T-helper 22 cell (primary cell): ENCODE data around the gene COQ10B.
"Not testable (repeated sequence)": the region's sequence is repeated elsewhere in the genome, so short reads cannot be mapped to it uniquely, and the experiment has no call there.

Experiments used
- DNase-seq: peaks from one replicate; pipeline ENCODE4 v3.0.0-alpha.2; 2020; ENCODE audit warnings: low read depth

Gene COQ10B

GRCh38 chr2:197450935-197451358 is 2.4 kb upstream of the COQ10B start:
- DNase-seq, result not testable (repeated sequence)

GRCh38 chr2:197452754-197453122 is 614 bp upstream of the COQ10B start:
- DNase-seq, result no peak

- DNase-seq, result no peak
These were observed 604 bp downstream of the COQ10B start for GRCh38 chr2:197453914-197454398.

GRCh38 chr2:197454923-197455322 is 1.6 kb downstream of the COQ10B start:
- no peak for DNase-seq

DNA sequence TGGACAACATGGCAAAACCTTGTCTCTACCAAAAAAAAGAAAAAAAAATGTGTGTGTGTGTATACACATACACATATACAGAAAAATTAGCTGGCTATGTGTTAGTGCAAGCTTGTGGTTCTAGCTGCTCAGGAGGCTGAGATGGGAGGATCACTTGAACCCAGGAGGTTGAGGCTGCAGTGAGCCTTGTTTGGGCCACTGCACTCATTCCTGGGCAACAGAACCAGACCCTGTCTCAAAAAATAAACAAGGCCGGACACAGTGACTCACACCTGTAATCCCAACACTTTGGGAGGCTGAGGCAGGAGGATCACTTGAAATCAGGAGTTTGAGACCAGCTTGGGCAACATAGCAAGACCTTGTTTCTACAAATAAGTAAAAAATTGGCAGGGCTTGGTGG is 2.1 kb downstream of the COQ10B start:
- no peak for DNase-seq

GRCh38 chr2:197460649-197461048 is 7.3 kb downstream of the COQ10B start:
- no peak for DNase-seq

- DNase-seq, result no peak
These were observed 7.7 kb downstream of the COQ10B start for GRCh38 chr2:197461057-197461456.

GRCh38 chr2:197464175-197464574 is 10.8 kb downstream of the COQ10B start:
- no peak for DNase-seq

DNA sequence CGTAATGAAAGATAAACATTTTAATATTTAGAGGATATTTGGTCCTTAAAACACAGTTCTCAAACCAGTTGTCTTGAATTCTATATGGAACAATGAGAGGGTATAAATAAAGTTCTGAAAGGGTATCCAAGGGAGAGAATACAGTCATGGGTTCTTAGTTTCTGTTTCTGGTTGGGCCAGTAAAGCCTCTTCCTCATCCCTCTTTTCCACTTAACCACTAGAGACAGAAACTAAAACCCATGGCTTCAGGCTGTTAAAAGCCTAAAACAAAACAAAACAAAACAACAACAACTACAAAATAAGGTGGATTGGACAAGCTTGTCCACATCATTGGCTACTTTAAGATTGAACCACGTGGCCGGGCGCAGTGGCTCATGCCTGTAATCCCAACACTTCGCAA is 18.8 kb downstream of the COQ10B start:
- DNase-seq, result no peak

- DNase-seq, result no peak
These were observed 24.4 kb downstream of the COQ10B start for GRCh38 chr2:197477797-197478196.

DNA sequence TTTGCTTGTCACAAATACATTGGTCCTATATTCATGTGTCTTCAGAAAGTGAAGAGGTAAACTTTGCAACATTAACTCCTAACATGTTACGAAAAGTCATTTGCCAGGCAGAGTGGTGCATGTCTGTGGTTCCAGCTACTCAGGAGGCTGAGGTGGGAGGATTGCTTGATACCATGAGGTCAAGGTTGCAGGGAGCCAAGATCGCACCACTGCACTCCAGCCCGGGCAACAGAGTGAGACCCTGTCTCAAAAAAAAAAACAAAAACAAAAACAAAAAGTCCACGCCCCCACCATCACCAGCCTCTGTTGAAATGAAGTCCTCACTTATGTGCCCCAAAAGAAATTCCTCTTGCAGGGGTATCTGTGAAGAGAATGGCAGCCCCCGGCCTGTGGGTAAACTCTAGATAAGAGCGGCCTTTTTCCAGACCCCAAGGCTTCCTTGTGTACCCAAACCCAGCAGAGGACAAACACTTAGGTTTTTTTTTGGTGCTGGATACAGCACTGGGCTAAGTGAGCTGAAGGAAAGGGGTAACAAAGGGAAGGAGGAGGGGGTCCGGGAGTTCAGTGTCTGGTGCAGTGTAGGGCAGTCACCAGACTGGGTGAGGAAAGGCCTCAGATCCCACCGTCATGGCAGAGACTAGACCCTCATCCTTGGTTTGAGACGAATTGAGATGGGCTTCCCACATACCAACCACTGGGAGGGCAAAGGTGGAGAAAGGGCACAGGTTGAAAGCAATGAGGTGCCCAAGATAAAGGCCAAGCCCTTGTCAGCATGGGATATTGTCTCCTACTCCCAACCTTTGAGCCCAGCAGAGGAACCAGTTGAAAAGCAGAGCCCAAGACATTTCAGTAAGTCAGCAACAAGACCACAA is 27.0 kb downstream of the COQ10B start:
- DNase-seq, result no peak

DNA sequence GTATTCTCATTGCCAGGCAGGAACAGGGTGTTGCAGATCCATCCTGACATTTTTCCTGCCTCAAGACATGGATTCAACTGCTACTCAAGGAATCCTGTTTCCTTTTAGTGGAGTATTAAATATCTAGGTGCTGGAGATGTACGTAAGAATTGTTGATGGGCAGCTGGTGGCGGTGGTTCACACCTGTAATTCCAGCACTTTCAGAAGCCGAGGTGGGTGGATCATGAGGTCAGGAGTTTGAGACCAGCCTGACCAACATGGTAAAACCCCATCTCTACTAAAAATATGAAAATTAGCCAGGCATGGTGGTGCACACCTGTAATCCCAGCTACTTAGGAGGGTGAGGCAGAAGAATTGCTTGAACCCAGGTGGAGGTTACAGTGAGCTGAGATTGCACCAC is 30.9 kb downstream of the COQ10B start:
- DNase-seq, result not testable (repeated sequence)

DNA sequence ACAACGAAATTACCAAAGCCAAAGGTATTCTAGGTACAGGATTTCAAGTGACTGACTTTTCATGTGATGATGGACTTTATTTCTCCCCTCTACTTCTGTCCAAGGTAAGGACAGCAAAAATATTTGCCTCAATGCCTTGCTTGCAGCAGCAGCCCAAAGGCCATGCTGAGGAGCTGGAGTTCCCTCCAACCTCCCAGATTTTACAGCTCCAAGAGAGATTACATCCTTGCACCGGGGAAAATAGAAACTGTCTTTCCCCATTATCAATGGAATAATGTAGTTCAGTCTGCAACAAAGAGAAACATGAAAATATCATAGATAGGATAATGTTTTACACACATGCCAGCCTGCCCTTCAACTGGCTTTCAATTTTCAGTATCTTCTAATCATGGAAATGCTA is 32.8 kb downstream of the COQ10B start:
- no peak for DNase-seq

- DNase-seq, result no peak
These were observed 34.0 kb downstream of the COQ10B start for GRCh38 chr2:197487385-197487784.

GRCh38 chr2:197495433-197496134 is 42.2 kb downstream of the COQ10B start:
- DNase-seq, result no peak

GRCh38 chr2:197496695-197497094 is 43.3 kb downstream of the COQ10B start:
- no peak for DNase-seq

- no peak for DNase-seq
These were observed 44.0 kb downstream of the COQ10B start for GRCh38 chr2:197497326-197497725.

GRCh38 chr2:197498235-197498936 is 45.0 kb downstream of the COQ10B start:
- DNase-seq, result no peak

- peak; percentile 16 for DNase-seq
These were observed 45.7 kb downstream of the COQ10B start for GRCh38 chr2:197498937-197499593.

- DNase-seq, result peak; percentile 95
These were observed 46.5 kb downstream of the COQ10B start, which contains the start of the genes HSPD1 and HSPE1 for GRCh38 chr2:197499594-197500502. Gene HSPD1, minus strand, starts transcription at chr2:197499840. Its CDS starts 992 bp downstream, at chr2:197498848. Gene HSPE1, plus strand, starts transcription at chr2:197500379. Its CDS starts 58 bp downstream, at chr2:197500437.
